ENCODE data around the gene PSMD3.
A peak's percentile ranks its signal among the peaks of the same experiment; 100 is the strongest.

Gene PSMD3

GRCh38 chr17:39988206-39988810, 7.7 kb downstream of the PSMD3 start:
- no peak overlapping the region for H2AFZ ChIP-seq (ENCODE audit: insufficient read depth, low read length, poor library complexity)
- H3K79me1 ChIP-seq (ENCODE audit: low read length) = no peaks in the 10 kb centered on the region
- H3K36me3 ChIP-seq (ENCODE audit: control insufficient read depth in 1 of 2, insufficient read depth in 2 of 2, low read length in 2 of 2) = peaks cover 74 to 91% of the 10 kb centered on the region in 2 experiments
- no CpG with 5 or more reads among the region's 11 CpGs for WGBS (ENCODE audit: extremely low coverage, insufficient coverage, insufficient read length)
- H3K9ac ChIP-seq (ENCODE audit: low read length) = no peak overlapping the region
- H4K8ac ChIP-seq (ENCODE audit: low read depth, low read length) = no peak overlapping the region
- no peak overlapping the region for H3K27ac ChIP-seq (ENCODE audit: low read depth, low read length)
- H4K12ac ChIP-seq (ENCODE audit: low read depth, low read length) = no peak overlapping the region
- no peak overlapping the region for H4K91ac ChIP-seq (ENCODE audit: low read depth, low read length)
- no peak overlapping the region for H3K4me2 ChIP-seq (ENCODE audit: low read length)
- H2BK5ac ChIP-seq (ENCODE audit: low read depth, low read length, poor library complexity) = no peak overlapping the region
- H3K4me1 ChIP-seq (ENCODE audit: control insufficient read depth in 1 of 2, insufficient read depth in 2 of 2, low read length in 2 of 2) = no peaks in the 10 kb centered on the region
- no peak overlapping the region for H2BK120ac ChIP-seq (ENCODE audit: insufficient read depth, low read length, poor library complexity)
- no peak overlapping the region for H3K4ac ChIP-seq (ENCODE audit: low read depth, low read length)
- H3K18ac ChIP-seq (ENCODE audit: low read length) = no peak overlapping the region
- H3K14ac ChIP-seq (ENCODE audit: low read length) = no peak overlapping the region
- DNase-seq = no peak
- no peak overlapping the region for H3K23ac ChIP-seq (ENCODE audit: low read length)
- H3K27me3 ChIP-seq (ENCODE audit: insufficient read depth, low read length) = no peaks in the 10 kb centered on the region
- peaks cover 2% of the 10 kb centered on the region for H3K9me3 ChIP-seq (ENCODE audit: insufficient read depth, low read depth, low read length)
- H2BK12ac ChIP-seq (ENCODE audit: low read length) = no peak overlapping the region
- H2AK5ac ChIP-seq (ENCODE audit: low read length) = no peak overlapping the region
- no peaks in the 10 kb centered on the region for H3K79me2 ChIP-seq (ENCODE audit: control insufficient read depth, insufficient read depth, low read length, poor library complexity)
- no peak overlapping the region for H3K4me3 ChIP-seq (ENCODE audit: low read depth, low read length)

GRCh38 chr17:39994448-39994847, 13.8 kb downstream of the PSMD3 start:
- Histone ChIP-seq H3K27ac (ENCODE audit: low read depth, low read length) (no peak overlapping the region), H3K18ac (ENCODE audit: low read length) (no peak overlapping the region), H4K91ac (ENCODE audit: low read depth, low read length) (no peak overlapping the region), H3K4ac (ENCODE audit: low read depth, low read length) (no peak overlapping the region), H4K12ac (ENCODE audit: low read depth, low read length) (no peak overlapping the region), H3K23ac (ENCODE audit: low read length) (no peak overlapping the region), H2BK120ac (ENCODE audit: insufficient read depth, low read length, poor library complexity) (no peak overlapping the region), H2AFZ (ENCODE audit: insufficient read depth, low read length, poor library complexity) (no peak overlapping the region), H4K8ac (ENCODE audit: low read depth, low read length) (no peak overlapping the region), H2AK5ac (ENCODE audit: low read length) (no peak overlapping the region), H3K14ac (ENCODE audit: low read length) (no peak overlapping the region), H3K4me3 (ENCODE audit: low read depth, low read length) (no peak overlapping the region), H3K79me2 (ENCODE audit: control insufficient read depth, insufficient read depth, low read length, poor library complexity) (no peaks in the 10 kb centered on the region), H3K4me1 (ENCODE audit: control insufficient read depth in 1 of 2, insufficient read depth in 2 of 2, low read length in 2 of 2) (no peaks in the 10 kb centered on the region), H3K36me3 (ENCODE audit: control insufficient read depth in 1 of 2, insufficient read depth in 2 of 2, low read length in 2 of 2) (peaks cover 76 to 85% of the 10 kb centered on the region in 2 experiments), H3K9me3 (ENCODE audit: insufficient read depth, low read depth, low read length) (peaks cover 2% of the 10 kb centered on the region), H3K79me1 (ENCODE audit: low read length) (no peaks in the 10 kb centered on the region), H3K9ac (ENCODE audit: low read length) (no peak overlapping the region), H3K4me2 (ENCODE audit: low read length) (no peak overlapping the region), H2BK5ac (ENCODE audit: low read depth, low read length, poor library complexity) (no peak overlapping the region), H3K27me3 (ENCODE audit: insufficient read depth, low read length) (no peaks in the 10 kb centered on the region), H2BK12ac (ENCODE audit: low read length) (no peak overlapping the region)
- WGBS (ENCODE audit: extremely low coverage, insufficient coverage, insufficient read length) = no CpG with 5 or more reads among the region's 11 CpGs
- no peak for DNase-seq

GRCh38 chr17:39995438-39995837, 14.8 kb downstream of the PSMD3 start:
- H3K18ac ChIP-seq (ENCODE audit: low read length) = no peak overlapping the region
- no peak overlapping the region for H3K4me2 ChIP-seq (ENCODE audit: low read length)
- H3K36me3 ChIP-seq (ENCODE audit: control insufficient read depth in 1 of 2, insufficient read depth in 2 of 2, low read length in 2 of 2) = peaks cover 66 to 75% of the 10 kb centered on the region in 2 experiments
- H3K9me3 ChIP-seq (ENCODE audit: insufficient read depth, low read depth, low read length) = no peaks in the 10 kb centered on the region
- H3K27ac ChIP-seq (ENCODE audit: low read depth, low read length) = no peak overlapping the region
- H3K4ac ChIP-seq (ENCODE audit: low read depth, low read length) = no peak overlapping the region
- no peak overlapping the region for H2AFZ ChIP-seq (ENCODE audit: insufficient read depth, low read length, poor library complexity)
- no peak overlapping the region for H4K91ac ChIP-seq (ENCODE audit: low read depth, low read length)
- no peak for DNase-seq
- no peak overlapping the region for H4K12ac ChIP-seq (ENCODE audit: low read depth, low read length)
- no peak overlapping the region for H3K9ac ChIP-seq (ENCODE audit: low read length)
- H2BK120ac ChIP-seq (ENCODE audit: insufficient read depth, low read length, poor library complexity) = no peak overlapping the region
- no peaks in the 10 kb centered on the region for H3K79me2 ChIP-seq (ENCODE audit: control insufficient read depth, insufficient read depth, low read length, poor library complexity)
- no peaks in the 10 kb centered on the region for H3K4me1 ChIP-seq (ENCODE audit: control insufficient read depth in 1 of 2, insufficient read depth in 2 of 2, low read length in 2 of 2)
- no peak overlapping the region for H2BK12ac ChIP-seq (ENCODE audit: low read length)
- no peak overlapping the region for H4K8ac ChIP-seq (ENCODE audit: low read depth, low read length)
- H2AK5ac ChIP-seq (ENCODE audit: low read length) = no peak overlapping the region
- H3K14ac ChIP-seq (ENCODE audit: low read length) = no peak overlapping the region
- H3K27me3 ChIP-seq (ENCODE audit: insufficient read depth, low read length) = no peaks in the 10 kb centered on the region
- no peak overlapping the region for H2BK5ac ChIP-seq (ENCODE audit: low read depth, low read length, poor library complexity)
- peak overlapping the region; percentile 39 for H3K4me3 ChIP-seq (ENCODE audit: low read depth, low read length)
- H3K79me1 ChIP-seq (ENCODE audit: low read length) = no peaks in the 10 kb centered on the region
- no CpG with 5 or more reads among the region's 6 CpGs for WGBS (ENCODE audit: extremely low coverage, insufficient coverage, insufficient read length)
- H3K23ac ChIP-seq (ENCODE audit: low read length) = no peak overlapping the region

- peaks cover 62 to 69% of the 10 kb centered on the region in 2 experiments for H3K36me3 ChIP-seq (ENCODE audit: control insufficient read depth in 1 of 2, insufficient read depth in 2 of 2, low read length in 2 of 2)
- WGBS (ENCODE audit: extremely low coverage, insufficient coverage, insufficient read length) = no CpG with 5 or more reads among the region's 8 CpGs
- no peak overlapping the region for H3K18ac ChIP-seq (ENCODE audit: low read length)
- no peak overlapping the region for H4K91ac ChIP-seq (ENCODE audit: low read depth, low read length)
- no peak overlapping the region for H3K4ac ChIP-seq (ENCODE audit: low read depth, low read length)
- no peak overlapping the region for H2AK5ac ChIP-seq (ENCODE audit: low read length)
- no peak overlapping the region for H4K12ac ChIP-seq (ENCODE audit: low read depth, low read length)
- no peak overlapping the region for H3K4me3 ChIP-seq (ENCODE audit: low read depth, low read length)
- no peak overlapping the region for H3K23ac ChIP-seq (ENCODE audit: low read length)
- no peaks in the 10 kb centered on the region for H3K9me3 ChIP-seq (ENCODE audit: insufficient read depth, low read depth, low read length)
- H3K27me3 ChIP-seq (ENCODE audit: insufficient read depth, low read length) = no peaks in the 10 kb centered on the region
- no peak overlapping the region for H2BK5ac ChIP-seq (ENCODE audit: low read depth, low read length, poor library complexity)
- H3K4me1 ChIP-seq (ENCODE audit: control insufficient read depth in 1 of 2, insufficient read depth in 2 of 2, low read length in 2 of 2) = no peaks in the 10 kb centered on the region
- DNase-seq = no peak
- no peak overlapping the region for H4K8ac ChIP-seq (ENCODE audit: low read depth, low read length)
- H3K9ac ChIP-seq (ENCODE audit: low read length) = no peak overlapping the region
- no peaks in the 10 kb centered on the region for H3K79me1 ChIP-seq (ENCODE audit: low read length)
- no peak overlapping the region for H3K4me2 ChIP-seq (ENCODE audit: low read length)
- no peak overlapping the region for H3K14ac ChIP-seq (ENCODE audit: low read length)
- no peak overlapping the region for H2BK120ac ChIP-seq (ENCODE audit: insufficient read depth, low read length, poor library complexity)
- H3K79me2 ChIP-seq (ENCODE audit: control insufficient read depth, insufficient read depth, low read length, poor library complexity) = no peaks in the 10 kb centered on the region
- H2BK12ac ChIP-seq (ENCODE audit: low read length) = no peak overlapping the region
- no peak overlapping the region for H2AFZ ChIP-seq (ENCODE audit: insufficient read depth, low read length, poor library complexity)
- H3K27ac ChIP-seq (ENCODE audit: low read depth, low read length) = no peak overlapping the region
These were observed 15.6 kb downstream of the PSMD3 start for GRCh38 chr17:39996162-39996561.

Measured in trophoblast cell (in vitro differentiated cells and primary cell).